Fibroblast of lung (primary cell): Measurements from ENCODE around the gene NDUFS2. TPM values are rescaled to one million over a fixed set of nuclear protein-coding genes. Genes with fewer than 3 reads are reported as not detected.
"Not testable (repeated sequence)": the region's sequence is repeated elsewhere in the genome, so short reads cannot be mapped to it uniquely, and the experiment has no call there.

ENCODE experiments used
- DNase-seq, 2 donors: peaks; one replicate each; pipeline versions ENCODE4 v3.0.0 to v3.0.0-alpha.2; 2010; ENCODE audit warnings: low read depth in 2 of 2
- H2AFZ ChIP-seq: 2 replicates; pipeline ENCODE4 v1.5.1; 2012; ENCODE audit warnings: low read length, control low read depth, inconsistent platforms
- H3K27ac ChIP-seq: 2 replicates; pipeline ENCODE4 v1.5.1; 2011; ENCODE audit warnings: low read length, control low read depth; ENCODE audit not compliant: insufficient read depth
- H3K27me3 ChIP-seq: 2 replicates; pipeline ENCODE4 v1.5.1; 2011; ENCODE audit warnings: mild to moderate bottlenecking, low read length; ENCODE audit not compliant: control insufficient read depth, insufficient read depth
- H3K36me3 ChIP-seq: 2 replicates; pipeline ENCODE4 v1.5.1; 2011; ENCODE audit warnings: low read length; ENCODE audit not compliant: control insufficient read depth, insufficient read depth
- H3K4me1 ChIP-seq: 2 replicates; pipeline ENCODE4 v1.5.1; 2011; ENCODE audit warnings: low read length; ENCODE audit not compliant: control insufficient read depth, insufficient read depth; ENCODE audit errors: extremely low read depth
- H3K4me2 ChIP-seq: 2 replicates; pipeline ENCODE4 v1.5.1; 2011; ENCODE audit warnings: low read length, control low read depth; ENCODE audit not compliant: insufficient read depth; ENCODE audit errors: extremely low read depth
- H3K4me3 ChIP-seq, 4 experiments: fragments of 200-600 bp in 1 of 4; sonication (generic) in 1 of 4; replicated peaks in 1 of 4; 2 replicates each; pipeline ENCODE4 v1.5.1; 2011 to 2016; ENCODE audit warnings: low read length in 4 of 4, low read depth in 3 of 4, mild to moderate bottlenecking in 3 of 4, control low read depth in 2 of 4, inconsistent platforms in 1 of 4, mixed read lengths in 1 of 4; ENCODE audit not compliant: insufficient read depth in 1 of 4; ENCODE audit errors: control extremely low read depth in 1 of 4
- H3K79me2 ChIP-seq: 2 replicates; pipeline ENCODE4 v1.5.1; 2012; ENCODE audit warnings: mild to moderate bottlenecking, low read length, inconsistent platforms; ENCODE audit not compliant: control insufficient read depth, insufficient read depth
- H3K9ac ChIP-seq: 2 replicates; pipeline ENCODE4 v1.5.1; 2011; ENCODE audit warnings: mild to moderate bottlenecking, low read length, control low read depth; ENCODE audit not compliant: insufficient read depth
- H3K9me3 ChIP-seq: 2 replicates; pipeline ENCODE4 v1.5.1; 2012; ENCODE audit warnings: low read depth, low read length; ENCODE audit not compliant: control insufficient read depth, insufficient read depth
- H4K20me1 ChIP-seq: 2 replicates; pipeline ENCODE4 v1.5.1; 2011; ENCODE audit warnings: low read length; ENCODE audit not compliant: control insufficient read depth, insufficient read depth; ENCODE audit errors: extremely low read depth
- CTCF ChIP-seq, 2 donors: IDR thresholded peaks in 1 of 2; conservative IDR thresholded peaks in 1 of 2; 1 replicate in 1 of 2; 2 replicates in 1 of 2; pipeline ENCODE4 v1.5.1; 2011 to 2012; ENCODE audit warnings: low read length in 2 of 2, control low read depth in 1 of 2, inconsistent platforms in 1 of 2, low read depth in 1 of 2, mild to moderate bottlenecking in 1 of 2
- EZH2 ChIP-seq: IDR thresholded peaks from 2 replicates; pipeline ENCODE4 v1.5.1; 2012; ENCODE audit warnings: low read length, control low read depth, mild to moderate bottlenecking; ENCODE audit errors: missing control alignments
- polyA plus RNA-seq, 2 donors: library from polyadenylated mRNA; depleted of rRNA in 1 of 2; stranded (reverse) in 1 of 2; unstranded in 1 of 2; fragments of >200 nt; gene quantifications; 2 replicates each; pipeline ENCODE4 v1.2.1, GENCODE V29; 2011 to 2012; ENCODE audit warnings: missing spikeins in 1 of 2
- total RNA-seq: library from RNA; depleted of rRNA; stranded (reverse); fragments of >200 nt; gene quantifications from 2 replicates; pipeline ENCODE4 v1.2.1, GENCODE V29; 2014

The NDUFS2 gene
- total and polyA plus RNA-seq, 2 donors (not counting 1 experiment from before 2014, with no cell fraction given): 135 to 194 TPM

GRCh38 chr1:161242313-161242712 is 40.1 kb downstream of the NDUFS2 start:
- Histone ChIP-seq H3K9me3 (no peaks in the 10 kb centered on the region), H3K4me1 (no peaks in the 10 kb centered on the region), H3K4me3 (no peak overlapping the region), H3K27me3 (no peaks in the 10 kb centered on the region), H3K79me2 (no peaks in the 10 kb centered on the region), H3K9ac (no peak overlapping the region), H2AFZ (no peak overlapping the region), H4K20me1 (no peaks in the 10 kb centered on the region), H3K27ac (no peak overlapping the region), H3K36me3 (no peaks in the 10 kb centered on the region), H3K4me2 (no peak overlapping the region)
- DNase-seq: no peak
- TF ChIP-seq EZH2: no peak
- TF ChIP-seq CTCF (conservative IDR thresholded peaks at IDR 0.05 in 1 of 2, IDR thresholded peaks at IDR 0.05 in 1 of 2; ENCODE audit: low read depth in 1 of 2, low read length in 2 of 2): no peak

- no peak overlapping the region for H3K4me3 ChIP-seq
- H3K27me3 ChIP-seq: peaks cover 3% of the 10 kb centered on the region
- no peak overlapping the region for H2AFZ ChIP-seq
- TF ChIP-seq CTCF (conservative IDR thresholded peaks at IDR 0.05 in 1 of 2, IDR thresholded peaks at IDR 0.05 in 1 of 2; ENCODE audit: low read depth in 1 of 2, low read length in 2 of 2): no peak
- no peak overlapping the region for H3K9ac ChIP-seq
- H3K36me3 ChIP-seq: no peaks in the 10 kb centered on the region
- no peak for DNase-seq
- H4K20me1 ChIP-seq: no peaks in the 10 kb centered on the region
- H3K4me2 ChIP-seq: no peak overlapping the region
- H3K79me2 ChIP-seq: no peaks in the 10 kb centered on the region
- H3K27ac ChIP-seq: no peak overlapping the region
- H3K9me3 ChIP-seq: no peaks in the 10 kb centered on the region
- no peaks in the 10 kb centered on the region for H3K4me1 ChIP-seq
These were observed 42.7 kb downstream of the NDUFS2 start for GRCh38 chr1:161244888-161245287.

DNA sequence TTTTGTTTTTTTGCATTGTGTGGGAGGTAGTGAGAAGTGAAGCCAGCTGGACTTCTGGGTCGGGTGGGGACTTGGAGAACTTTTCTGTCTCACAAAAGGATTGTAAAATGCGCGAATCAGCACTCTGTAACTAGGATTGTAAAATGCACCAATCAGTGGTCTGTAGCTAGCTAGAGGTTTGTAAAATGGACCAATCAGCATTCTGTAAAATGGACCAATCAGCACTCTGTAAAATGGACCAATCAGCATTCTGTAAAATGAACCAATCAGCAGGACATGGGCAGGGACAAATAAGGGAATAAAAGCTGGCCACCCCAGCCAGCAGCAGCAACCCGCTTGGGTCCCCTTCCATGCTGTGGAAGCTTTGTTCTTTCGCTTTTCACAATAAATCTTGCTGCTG is 47.9 kb downstream of the NDUFS2 start:
- not testable (repeated sequence) for H3K9me3 ChIP-seq, H3K9ac ChIP-seq, H3K79me2 ChIP-seq, H3K4me3 ChIP-seq, H3K4me2 ChIP-seq, H3K4me1 ChIP-seq, H3K27me3 ChIP-seq, H2AFZ ChIP-seq, H4K20me1 ChIP-seq, H3K36me3 ChIP-seq, DNase-seq, H3K27ac ChIP-seq
